Limb (tissue), 2 donors: ENCODE results near the gene ELOVL1.

ENCODE experiments used
- DNase-seq, 2 donors: peaks; one replicate each; pipeline ENCODE4 v3.0.0-alpha.2; 2016; ENCODE audit errors: extremely low spot score in 2 of 2

ELOVL1 gene

GRCh38 chr1:43329995-43330751 lies 37.6 kb downstream of the ELOVL1 start:
- DNase-seq: no peak

GRCh38 chr1:43327549-43328292 lies 40.1 kb downstream of the ELOVL1 start:
- no peak for DNase-seq

DNA sequence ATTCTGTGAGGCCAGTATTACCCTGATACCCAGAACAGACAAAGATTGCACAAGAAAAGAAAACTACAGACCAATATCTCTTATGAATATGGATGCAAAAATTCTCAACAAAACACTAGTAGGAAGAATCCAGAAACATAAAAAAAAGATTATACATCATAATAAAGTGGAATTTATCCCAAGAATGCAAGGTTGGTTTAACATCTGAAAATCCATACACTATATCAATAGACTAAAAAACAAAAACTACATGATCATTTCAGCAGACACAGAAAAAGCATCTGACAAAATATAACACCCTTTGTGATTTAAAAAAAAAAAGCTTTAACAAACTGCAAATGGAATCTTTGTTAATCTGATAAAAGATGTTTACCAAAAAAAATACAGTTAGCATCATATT lies 42.4 kb downstream of the ELOVL1 start:
- DNase-seq: no peak

- DNase-seq: no peak
These were observed 43.0 kb downstream of the ELOVL1 start for GRCh38 chr1:43324810-43325209.

DNA sequence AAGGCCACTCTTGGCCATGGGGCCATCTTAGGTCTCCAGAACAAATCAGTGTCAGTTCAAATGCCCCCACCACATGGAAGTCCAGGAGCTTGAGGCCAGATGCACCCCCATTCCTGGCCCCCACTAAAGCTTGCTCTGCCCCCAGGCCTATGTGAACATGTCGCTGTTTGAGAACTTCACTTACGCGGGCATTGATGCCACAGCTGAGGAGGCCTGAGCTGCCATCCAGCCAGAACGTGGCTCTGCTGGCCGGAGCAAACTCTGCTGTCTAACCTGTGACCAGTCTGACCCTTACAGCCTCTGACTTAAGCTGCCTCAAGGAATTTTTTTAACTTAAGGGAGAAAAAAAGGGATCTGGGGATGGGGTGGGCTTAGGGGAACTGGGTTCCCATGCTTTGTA lies 45.3 kb downstream of the ELOVL1 start:
- DNase-seq: no peak

- DNase-seq: no peak
These were observed 46.4 kb downstream of the ELOVL1 start for GRCh38 chr1:43321331-43321891.

DNA sequence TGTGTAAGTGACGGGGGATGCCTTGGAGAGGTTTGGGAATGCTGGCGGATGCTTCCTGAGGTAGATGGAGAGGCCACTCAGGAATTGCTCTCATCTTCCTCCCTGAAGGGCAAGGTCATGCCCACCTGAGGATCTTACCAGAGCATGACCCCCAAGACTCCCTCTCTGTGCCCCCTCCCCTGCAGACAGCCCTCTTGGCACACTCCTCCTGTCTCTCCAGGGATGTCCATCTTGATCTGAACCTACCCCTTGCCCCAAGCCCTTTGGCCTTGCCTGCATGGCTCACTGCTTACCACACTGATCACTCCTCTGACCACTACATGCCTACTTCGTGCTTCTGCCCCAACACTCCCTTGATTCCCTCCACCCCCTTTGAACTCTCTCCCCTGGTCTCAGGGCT lies 48.0 kb downstream of the ELOVL1 start:
- no peak for DNase-seq

GRCh38 chr1:43319288-43319687 lies 48.5 kb downstream of the ELOVL1 start:
- no peak for DNase-seq

GRCh38 chr1:43318831-43319230 lies 49.0 kb downstream of the ELOVL1 start:
- no peak for DNase-seq

DNA sequence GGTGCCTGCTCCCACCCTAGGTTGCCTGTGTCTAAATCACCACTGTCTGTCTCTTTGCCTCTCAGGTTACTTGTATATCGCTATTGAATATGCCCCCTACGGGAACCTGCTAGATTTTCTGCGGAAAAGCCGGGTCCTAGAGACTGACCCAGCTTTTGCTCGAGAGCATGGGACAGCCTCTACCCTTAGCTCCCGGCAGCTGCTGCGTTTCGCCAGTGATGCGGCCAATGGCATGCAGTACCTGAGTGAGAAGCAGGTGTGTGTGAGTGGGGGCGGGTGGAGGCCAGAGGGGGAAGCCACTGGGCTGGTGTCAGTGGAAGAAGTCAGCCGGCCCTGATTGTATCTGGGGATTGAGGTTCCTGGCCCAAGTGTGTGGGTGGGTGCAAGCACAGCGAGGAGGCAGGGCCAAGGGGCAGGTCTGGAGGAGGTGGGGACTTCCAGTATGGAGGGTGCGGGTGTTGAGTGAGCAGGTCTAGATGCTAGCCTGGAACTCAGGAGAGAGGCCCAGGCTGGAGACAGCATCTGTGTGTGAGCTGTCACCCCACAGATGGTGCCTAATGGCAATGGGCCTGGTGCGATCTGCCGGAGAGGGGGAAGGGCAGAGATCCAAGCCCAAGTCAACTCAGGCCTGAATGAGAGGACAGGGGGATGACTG lies 49.9 kb downstream of the ELOVL1 start:
- no peak for DNase-seq

DNA sequence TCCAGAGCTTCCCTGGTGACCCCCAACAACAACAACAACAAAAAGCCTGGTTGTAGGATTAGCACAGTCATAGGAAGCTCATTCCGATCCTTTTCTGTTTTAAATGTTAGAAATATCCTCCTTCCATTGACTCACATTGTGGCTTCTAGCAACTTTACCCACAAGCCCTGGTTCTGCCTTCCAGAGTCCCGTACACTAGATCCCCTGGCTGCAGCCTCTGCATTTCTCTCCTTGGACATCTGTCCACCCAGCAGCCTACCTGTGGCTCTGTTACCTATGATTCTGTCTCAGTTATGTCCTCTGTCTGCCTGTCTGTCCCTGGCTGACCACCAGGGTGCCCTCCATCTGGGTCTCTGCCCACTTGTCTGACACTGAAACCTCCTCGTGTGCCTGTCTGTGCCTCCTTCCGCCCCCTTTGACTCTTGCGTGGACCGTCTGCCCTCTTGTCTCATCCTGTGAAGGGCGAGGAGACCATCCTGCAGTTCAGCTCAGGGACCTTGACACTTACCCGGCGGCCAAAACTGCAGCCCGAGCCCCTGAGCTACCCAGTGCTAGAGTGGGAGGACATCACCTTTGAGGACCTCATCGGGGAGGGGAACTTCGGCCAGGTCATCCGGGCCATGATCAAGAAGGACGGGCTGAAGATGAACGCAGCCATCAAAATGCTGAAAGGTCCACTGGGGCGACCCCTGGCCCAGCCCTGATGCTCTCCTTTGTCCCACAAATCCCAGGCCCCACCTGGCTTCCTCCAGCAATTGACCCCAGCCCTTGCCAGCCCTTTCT lies 50.9 kb downstream of the ELOVL1 start:
- DNase-seq: no peak

GRCh38 chr1:43315963-43316737 lies 51.7 kb downstream of the ELOVL1 start:
- no peak for DNase-seq

DNA sequence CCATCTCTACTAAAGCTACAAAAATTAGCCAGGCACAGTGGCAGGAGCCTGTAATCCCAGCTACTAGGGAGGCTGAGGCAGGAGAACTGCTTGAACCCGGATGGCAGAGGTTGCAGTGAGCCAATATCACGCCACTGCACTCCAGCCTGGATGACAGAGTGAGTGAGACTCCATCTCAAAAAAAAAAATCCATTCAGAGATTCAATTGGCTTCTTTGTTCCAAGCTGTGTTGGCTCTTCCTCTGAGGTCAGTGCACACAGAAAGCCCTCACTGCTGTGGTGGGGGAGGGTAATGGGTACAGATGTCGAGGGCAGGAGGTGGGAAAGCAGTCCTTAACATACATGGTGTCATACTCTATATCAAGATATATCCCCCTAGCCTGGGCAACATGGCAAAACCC lies 52.3 kb downstream of the ELOVL1 start:
- no peak for DNase-seq

- DNase-seq: no peak
These were observed 53.6 kb downstream of the ELOVL1 start for GRCh38 chr1:43314233-43314632.

DNA sequence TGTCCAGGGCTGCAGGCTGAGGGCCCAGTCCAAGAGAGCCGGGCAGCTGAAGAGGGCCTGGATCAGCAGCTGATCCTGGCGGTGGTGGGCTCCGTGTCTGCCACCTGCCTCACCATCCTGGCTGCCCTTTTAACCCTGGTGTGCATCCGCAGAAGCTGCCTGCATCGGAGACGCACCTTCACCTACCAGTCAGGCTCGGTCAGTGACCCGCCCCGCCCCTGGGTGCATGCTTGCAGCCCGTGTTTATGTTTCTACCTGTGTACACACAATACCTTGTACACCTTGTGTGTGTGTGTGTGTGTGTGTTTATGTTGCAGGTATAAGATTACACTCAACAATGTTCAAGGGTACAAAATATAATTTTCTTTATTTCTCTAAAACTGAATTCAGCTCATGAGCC lies 54.0 kb downstream of the ELOVL1 start:
- DNase-seq: no peak
